Right lobe of liver (tissue), 6 donors: ENCODE data around the gene MACO1. TPM values are rescaled to one million over a fixed set of nuclear protein-coding genes. Genes with fewer than 3 reads are reported as not detected.

Experiments used
- ATAC-seq, 4 donors: fragments of 200-7000 bp; cut with Tn5 transposase; one replicate each; pipeline ENCODE4 v1.9.1; 2020; ENCODE audit warnings: mild to moderate bottlenecking in 4 of 4, moderate library complexity in 4 of 4
- DNase-seq, 3 donors: peaks; one replicate each; pipeline ENCODE4 v3.0.0-alpha.2; 2020
- H3K27ac ChIP-seq, 3 donors: fragments of 200-600 bp; one replicate each; pipeline ENCODE4 v1.8.0; 2022
- H3K27me3 ChIP-seq, 2 donors: fragments of 200-600 bp; one replicate each; pipeline ENCODE4 v1.8.0; 2022
- H3K36me3 ChIP-seq, 4 donors: fragments of 200-600 bp; sonication (generic) in 1 of 4; one replicate each; pipeline versions ENCODE4 v1.5.1 to v1.8.0; 2017 to 2022; ENCODE audit warnings: control low read depth in 1 of 4
- H3K4me1 ChIP-seq, 4 donors: fragments of 200-600 bp; sonication (generic) in 1 of 4; one replicate each; pipeline versions ENCODE4 v1.5.1 to v1.8.0; 2017 to 2022; ENCODE audit warnings: control low read depth in 1 of 4
- H3K4me3 ChIP-seq, 3 donors: fragments of 200-600 bp; one replicate each; pipeline ENCODE4 v1.8.0; 2022
- H3K9me3 ChIP-seq, 4 donors: fragments of 200-600 bp; sonication (generic) in 1 of 4; one replicate each; pipeline versions ENCODE4 v1.5.1 to v1.8.0; 2017 to 2022; ENCODE audit warnings: control low read depth in 1 of 4
- POLR2A ChIP-seq: fragments of 450-650 bp; IDR thresholded peaks from one replicate; pipeline ENCODE4 v1.6.1; 2017; ENCODE audit warnings: antibody characterized with exemption, mild to moderate bottlenecking
- WGBS: methylation state at CpG from one replicate; pipeline ENCODE4 v1.1.6; 2018; ENCODE audit warnings: low coverage, low lambda C conversion rate; ENCODE audit not compliant: insufficient coverage; ENCODE audit errors: missing lambda C conversion rate; 5-methylcytosine and 5-hydroxymethylcytosine counted together
- intact Hi-C, 2 donors: fragments of 100-400 bp; cut with DNase I; formaldehyde crosslinking; loops; one replicate each; pipeline versions ENCODE4 v1.11.2 to v1.14.1; 2022
- total RNA-seq, 6 experiments: library from RNA; depleted of rRNA in 2 of 6; stranded (reverse); fragments of >200 nt in 2 of 6; fragmentation: NEBNext Ultra II Directional in 3 of 6; extraction: Animal tissue kit (Norgen Biotek cat#: 25700) in 3 of 6; gene quantifications; one replicate each; pipeline versions ENCODE4 v1.1.0 to v1.2.4, GENCODE V29; 2016 to 2023
- TF ChIP-seq, protein P1 (sequence below), 4 donors: fragments of 200-600 bp in 3 of 4; fragments of 450-650 bp in 1 of 4; IDR thresholded peaks; one replicate each; pipeline versions ENCODE4 v1.5.1 to v1.8.0; 2016 to 2022; ENCODE audit warnings: antibody characterized with exemption in 4 of 4, mild to moderate bottlenecking in 2 of 4
- donor health status: DM: no; HTN: yes; CAD: no.
- donor health status: DM: no; HTN: no; CAD: no.
- donor health status: DM: no; HTN: no; CAD: no.
- donor health status: DM: no; HTN: yes; CAD: no.
- donor health status: DM: no; HTN: yes; CAD: no.

Gene MACO1
- total RNA-seq, 6 experiments from 2014 or later: 23.2 to 32.9 (median 27.2) TPM

DNA sequence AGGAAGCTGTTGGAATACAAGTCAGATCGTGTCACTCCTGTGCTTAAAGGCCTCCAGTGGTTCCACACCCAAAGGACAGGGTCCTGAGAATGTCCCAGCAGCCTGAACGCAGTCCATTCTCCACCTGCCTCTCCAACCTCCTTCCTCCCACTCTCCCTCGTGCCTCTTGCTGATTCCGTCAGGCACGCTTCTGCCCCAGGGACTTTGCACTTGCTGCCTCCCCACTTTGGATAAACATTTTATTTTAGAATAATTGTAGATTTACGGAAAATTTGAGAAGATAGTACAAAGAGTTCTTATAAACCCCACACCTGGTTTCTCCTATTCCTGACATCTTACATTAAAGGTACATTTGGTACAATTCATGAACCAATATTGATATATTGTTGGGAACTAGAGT is 84.3 kb downstream of the MACO1 start:
- TF ChIP-seq, protein P1, sequence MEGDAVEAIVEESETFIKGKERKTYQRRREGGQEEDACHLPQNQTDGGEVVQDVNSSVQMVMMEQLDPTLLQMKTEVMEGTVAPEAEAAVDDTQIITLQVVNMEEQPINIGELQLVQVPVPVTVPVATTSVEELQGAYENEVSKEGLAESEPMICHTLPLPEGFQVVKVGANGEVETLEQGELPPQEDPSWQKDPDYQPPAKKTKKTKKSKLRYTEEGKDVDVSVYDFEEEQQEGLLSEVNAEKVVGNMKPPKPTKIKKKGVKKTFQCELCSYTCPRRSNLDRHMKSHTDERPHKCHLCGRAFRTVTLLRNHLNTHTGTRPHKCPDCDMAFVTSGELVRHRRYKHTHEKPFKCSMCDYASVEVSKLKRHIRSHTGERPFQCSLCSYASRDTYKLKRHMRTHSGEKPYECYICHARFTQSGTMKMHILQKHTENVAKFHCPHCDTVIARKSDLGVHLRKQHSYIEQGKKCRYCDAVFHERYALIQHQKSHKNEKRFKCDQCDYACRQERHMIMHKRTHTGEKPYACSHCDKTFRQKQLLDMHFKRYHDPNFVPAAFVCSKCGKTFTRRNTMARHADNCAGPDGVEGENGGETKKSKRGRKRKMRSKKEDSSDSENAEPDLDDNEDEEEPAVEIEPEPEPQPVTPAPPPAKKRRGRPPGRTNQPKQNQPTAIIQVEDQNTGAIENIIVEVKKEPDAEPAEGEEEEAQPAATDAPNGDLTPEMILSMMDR (IDR thresholded peaks at IDR 0.05): no peak
- no peak for TF ChIP-seq POLR2A
- no peak for ATAC-seq
- 76% methylated on average over 6 of the region's 6 CpGs for WGBS
- intact Hi-C loops: no loop called here
- DNase-seq: peak in 1 of 3 donors; percentile 23
- no peaks in the 10 kb centered on the region for H3K9me3 ChIP-seq
- H3K4me1 ChIP-seq: no peaks in the 10 kb centered on the region
- H3K27me3 ChIP-seq: no peaks in the 10 kb centered on the region
- H3K27ac ChIP-seq: no peak overlapping the region
- H3K4me3 ChIP-seq: no peak overlapping the region
- no peaks in the 10 kb centered on the region for H3K36me3 ChIP-seq

DNA sequence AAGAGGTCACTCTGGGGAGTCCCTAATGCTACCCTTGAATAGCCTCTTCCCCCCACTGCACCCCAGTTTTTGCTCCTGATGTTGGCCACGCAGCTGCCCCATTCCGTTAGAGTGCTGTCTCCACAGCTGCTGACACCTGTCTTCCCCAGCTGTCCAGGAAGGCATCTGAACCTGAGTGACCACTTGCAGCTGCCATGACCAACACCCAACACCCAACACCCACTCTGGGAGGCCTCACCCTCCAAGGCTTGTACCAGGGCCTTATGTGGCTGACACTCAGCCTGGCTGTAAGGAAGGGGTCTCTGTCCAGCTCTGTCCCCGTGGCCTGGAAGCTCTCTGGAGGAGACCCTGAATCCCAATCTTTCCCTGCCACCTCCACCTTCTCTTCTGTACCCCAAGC is 86.0 kb downstream of the MACO1 start:
- Histone ChIP-seq H3K4me1 (no peaks in the 10 kb centered on the region), H3K36me3 (no peaks in the 10 kb centered on the region), H3K27ac (no peak overlapping the region), H3K4me3 (no peak overlapping the region), H3K9me3 (no peaks in the 10 kb centered on the region), H3K27me3 (no peaks in the 10 kb centered on the region)
- ATAC-seq (no peak), DNase-seq (no peak)
- TF ChIP-seq POLR2A: no peak
- TF ChIP-seq, protein P1 (IDR thresholded peaks at IDR 0.05): no peak
- intact Hi-C loops: no loop called here
- WGBS: 50% methylated on average over 1 of the region's 3 CpGs

DNA sequence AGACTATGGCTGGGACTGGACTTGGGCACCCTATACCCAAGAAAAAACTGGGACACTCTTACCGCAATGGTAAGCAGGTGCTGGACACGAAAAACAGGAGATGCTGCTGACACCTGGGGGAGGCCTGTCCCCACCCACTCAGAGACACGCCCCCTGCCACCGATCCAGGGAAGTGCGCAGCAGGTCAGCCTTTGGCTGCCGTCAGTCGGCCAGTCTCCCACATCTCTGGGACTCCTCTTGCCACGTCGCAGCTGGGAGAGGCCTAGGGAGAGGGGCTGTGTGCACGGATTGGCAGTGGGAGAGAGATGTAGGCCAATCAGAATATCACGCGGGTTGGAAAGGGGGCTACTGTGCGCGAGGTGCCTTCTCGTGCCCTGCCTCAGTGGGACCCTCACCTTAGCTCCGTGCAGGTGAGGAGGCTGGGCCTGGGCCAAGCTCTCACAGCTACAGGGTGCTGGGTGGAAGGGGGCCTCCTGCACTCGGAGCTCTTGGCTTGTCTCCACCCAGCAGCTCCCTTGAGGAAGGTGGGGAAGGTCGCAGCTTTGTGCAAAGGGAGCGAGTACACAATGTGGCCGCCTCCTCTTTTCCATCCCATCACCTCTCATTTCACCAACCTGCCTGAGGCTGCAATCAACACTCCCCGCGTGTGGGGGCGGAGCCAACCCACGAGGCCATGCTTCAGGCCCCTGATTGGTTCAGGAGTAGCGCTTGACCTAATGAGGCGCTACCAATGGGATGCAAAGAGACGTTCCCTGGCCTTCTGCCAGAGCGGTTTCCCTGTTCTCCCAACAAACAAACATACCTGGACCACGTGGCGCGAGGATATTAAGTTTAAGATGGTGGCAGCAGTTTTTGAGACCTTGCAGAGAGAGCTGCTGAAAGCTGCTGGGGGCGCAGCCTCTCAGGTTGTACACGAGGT is 87.0 kb downstream of the MACO1 start:
- ATAC-seq: no peak
- Histone ChIP-seq H3K36me3 (no peaks in the 10 kb centered on the region), H3K27me3 (no peaks in the 10 kb centered on the region), H3K27ac (no peak overlapping the region), H3K9me3 (no peaks in the 10 kb centered on the region), H3K4me3 (no peak overlapping the region), H3K4me1 (no peaks in the 10 kb centered on the region)
- WGBS: 70% methylated on average over 6 of the region's 33 CpGs
- DNase-seq: no peak
- intact Hi-C loops: no loop called here
- no peak for TF ChIP-seq POLR2A
- TF ChIP-seq, protein P1 (IDR thresholded peaks at IDR 0.05): no peak

DNA sequence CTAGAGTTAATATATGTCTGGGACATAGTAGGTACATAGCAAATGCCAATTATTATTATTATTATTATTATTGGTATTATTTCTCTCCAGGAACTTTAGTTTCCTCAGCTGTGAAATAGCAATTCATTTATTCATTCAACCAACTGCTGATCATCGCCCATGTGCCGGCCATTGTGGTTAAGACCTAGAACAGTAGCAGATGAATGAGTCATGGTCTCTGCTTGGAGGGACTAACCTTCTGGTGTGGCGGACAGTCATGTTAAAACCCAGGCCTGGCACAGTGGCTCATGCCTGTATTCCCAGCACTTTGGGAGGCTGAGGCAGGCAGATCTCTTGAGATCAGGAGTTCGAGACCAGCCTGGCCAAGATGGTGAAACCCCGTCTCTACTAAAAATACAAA is 88.9 kb downstream of the MACO1 start:
- ATAC-seq (no peak), DNase-seq (no peak)
- H3K27ac ChIP-seq: no peak overlapping the region
- intact Hi-C loops: no loop called here
- no peaks in the 10 kb centered on the region for H3K4me1 ChIP-seq
- H3K36me3 ChIP-seq: no peaks in the 10 kb centered on the region
- H3K27me3 ChIP-seq: no peaks in the 10 kb centered on the region
- no peaks in the 10 kb centered on the region for H3K9me3 ChIP-seq
- WGBS: 94% methylated on average over 2 of the region's 5 CpGs
- no peak overlapping the region for H3K4me3 ChIP-seq
- TF ChIP-seq POLR2A: no peak
- TF ChIP-seq, protein P1 (IDR thresholded peaks at IDR 0.05): no peak
